Mucosa of rectum (tissue), 2 donors: ENCODE measurements around the gene NMT1.

Experiments used
- H3K27ac ChIP-seq, 2 donors: one replicate each; pipeline ENCODE4 v1.7.0; 2013; ENCODE audit warnings: inconsistent platforms in 2 of 2, low read depth in 2 of 2, low read length in 2 of 2
- H3K27me3 ChIP-seq, 2 donors: one replicate each; pipeline ENCODE4 v1.7.0; 2013; ENCODE audit warnings: low read length in 2 of 2; ENCODE audit not compliant: control insufficient read depth in 2 of 2, insufficient read depth in 2 of 2
- H3K36me3 ChIP-seq, 2 donors: one replicate each; pipeline ENCODE4 v1.7.0; 2013; ENCODE audit warnings: low read length in 2 of 2; ENCODE audit not compliant: control insufficient read depth in 2 of 2, insufficient read depth in 2 of 2
- H3K4me1 ChIP-seq, 2 donors: one replicate each; pipeline ENCODE4 v1.7.0; 2013; ENCODE audit warnings: low read length in 2 of 2, mild to moderate bottlenecking in 1 of 2; ENCODE audit not compliant: control insufficient read depth in 2 of 2, insufficient read depth in 2 of 2
- H3K4me3 ChIP-seq, 2 donors: one replicate each; pipeline ENCODE4 v1.7.0; 2013; ENCODE audit warnings: low read length in 2 of 2
- H3K9ac ChIP-seq, 2 donors: one replicate each; pipeline ENCODE4 v1.7.0; 2013; ENCODE audit warnings: low read length in 2 of 2, low read depth in 1 of 2, mild to moderate bottlenecking in 1 of 2
- H3K9me3 ChIP-seq, 2 donors: one replicate each; pipeline ENCODE4 v1.7.0; 2013; ENCODE audit warnings: low read length in 2 of 2; ENCODE audit not compliant: control insufficient read depth in 2 of 2
- donor health status: healthy.
- donor health status: Normal muscosa, but diverticular disease.

NMT1 gene

DNA sequence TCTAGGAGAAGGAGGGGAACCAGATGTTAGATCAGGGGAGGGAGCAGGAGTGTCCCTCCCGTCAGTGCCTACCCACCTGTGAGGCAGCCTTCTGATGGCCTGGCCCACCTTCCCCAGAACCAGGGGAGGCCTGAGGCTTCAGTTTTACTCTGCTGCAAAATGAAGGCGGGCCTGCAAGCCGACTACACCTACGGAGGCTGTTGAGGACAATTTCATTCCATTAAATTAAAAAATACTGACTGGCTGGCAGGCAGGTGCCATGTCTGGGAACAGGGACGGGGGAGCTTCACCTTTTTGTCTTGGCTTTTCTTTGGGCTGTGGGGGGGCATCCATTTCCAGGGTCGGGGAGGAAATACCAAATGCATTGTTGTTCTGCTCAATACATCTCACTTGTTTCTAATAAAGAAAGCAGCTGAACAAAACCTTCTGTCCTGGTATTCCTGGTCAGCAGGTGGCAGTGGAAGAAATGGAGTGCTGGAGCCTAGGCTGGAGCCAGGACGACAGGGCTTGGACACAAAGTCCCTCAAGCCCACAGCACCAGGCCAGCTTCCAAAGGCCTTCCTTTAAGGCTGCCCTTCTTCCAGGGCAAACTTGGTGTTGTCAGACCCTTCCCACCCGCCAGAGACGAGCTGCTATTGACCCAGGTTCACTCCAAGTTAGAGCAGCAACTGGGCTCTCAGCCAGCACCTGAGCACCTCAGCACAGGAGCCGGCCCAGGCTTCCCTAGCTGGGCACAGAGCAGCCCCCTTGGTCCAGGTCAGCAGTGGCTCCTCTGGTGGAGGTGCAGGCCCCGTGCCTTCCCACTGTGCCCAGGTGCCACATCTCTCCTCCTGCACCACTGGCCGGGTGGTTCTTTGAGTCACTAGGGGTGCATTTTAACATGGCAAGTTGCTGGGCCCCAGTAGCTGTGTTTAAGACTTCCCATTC is 47.7 kb downstream of the NMT1 start:
- H3K9ac ChIP-seq, result no peak overlapping the region
- peaks cover 0 to 3% of the 10 kb centered on the region in 2 donors for H3K4me1 ChIP-seq
- peak overlapping the region in 1 of 2 donors; percentile 9 for H3K27ac ChIP-seq
- peaks cover 37 to 62% of the 10 kb centered on the region in 2 donors for H3K36me3 ChIP-seq
- no peaks in the 10 kb centered on the region for H3K27me3 ChIP-seq
- no peak overlapping the region for H3K4me3 ChIP-seq
- no peaks in the 10 kb centered on the region for H3K9me3 ChIP-seq

DNA sequence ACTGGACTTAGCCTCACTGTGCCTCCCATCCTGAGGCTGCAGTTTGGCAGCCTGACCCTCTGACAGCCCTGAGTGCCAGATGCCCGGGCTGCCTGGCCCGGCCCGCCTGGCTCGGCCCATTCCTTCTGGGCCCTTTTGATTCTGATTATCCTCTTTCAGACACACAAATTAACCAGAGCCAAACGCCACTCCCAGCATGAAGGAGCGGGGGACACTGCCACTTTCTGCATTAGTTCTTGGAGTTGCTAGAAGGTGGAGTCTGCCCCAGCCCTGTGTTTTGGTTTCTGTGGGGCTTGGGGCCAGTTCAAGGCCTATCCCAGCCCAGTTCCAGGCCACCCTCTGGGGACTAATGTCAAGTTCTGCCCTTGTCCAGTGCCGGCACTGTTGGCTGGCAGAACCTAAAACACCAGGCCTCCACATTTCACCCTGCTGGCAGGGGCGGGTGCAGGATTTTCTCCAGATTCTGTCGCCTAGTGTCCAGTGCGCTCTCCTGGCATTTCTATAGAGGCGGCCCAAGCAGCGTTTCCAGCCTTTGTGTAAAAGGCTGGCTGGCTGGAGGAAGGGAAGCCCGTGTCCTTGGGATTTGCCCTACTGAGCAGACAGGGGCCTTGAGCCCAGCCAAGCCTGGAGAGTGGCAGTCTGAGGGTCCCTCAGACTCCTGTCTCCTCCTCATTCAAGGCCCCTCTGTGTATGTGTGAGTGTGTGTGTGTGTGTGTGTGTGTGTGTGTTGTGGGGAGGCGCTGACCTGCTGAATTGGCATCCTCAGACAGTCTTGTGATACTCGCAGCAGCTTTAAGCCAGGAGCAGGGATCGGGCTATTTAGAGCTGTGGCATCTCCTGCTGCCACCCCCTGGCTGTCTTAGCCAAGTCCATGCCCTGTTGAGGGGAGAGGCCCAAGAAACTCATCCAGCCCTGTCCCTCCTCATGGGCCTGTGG is 49.8 kb downstream of the NMT1 start:
- H3K27ac ChIP-seq, result peak overlapping the region in 1 of 2 donors; percentile 32
- H3K9ac ChIP-seq, result no peak overlapping the region
- peaks cover 26 to 48% of the 10 kb centered on the region in 2 donors for H3K36me3 ChIP-seq
- H3K4me3 ChIP-seq, result no peak overlapping the region
- peaks cover 0 to 3% of the 10 kb centered on the region in 2 donors for H3K4me1 ChIP-seq
- no peaks in the 10 kb centered on the region for H3K27me3 ChIP-seq
- no peaks in the 10 kb centered on the region for H3K9me3 ChIP-seq

DNA sequence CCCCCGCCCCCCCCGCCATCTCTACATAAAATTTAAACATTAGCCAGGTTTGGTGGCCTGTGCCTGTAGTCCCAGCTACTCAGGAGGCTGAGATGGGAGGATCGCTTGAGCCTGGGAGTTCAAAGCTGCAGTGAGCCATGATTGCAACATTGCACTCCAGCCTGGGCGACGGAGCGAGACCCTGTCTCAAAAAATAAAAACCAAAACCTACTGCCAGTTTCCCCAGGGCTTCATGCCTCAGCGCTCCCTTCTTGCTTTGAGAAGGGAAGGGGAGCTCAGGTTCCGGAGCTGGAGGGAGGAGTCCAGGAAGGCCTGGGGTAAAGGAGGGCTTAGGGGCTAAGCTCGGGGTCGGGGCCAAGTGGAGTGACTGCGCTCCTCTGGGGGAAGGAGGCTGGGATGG is 50.7 kb downstream of the NMT1 start:
- Histone ChIP-seq H3K27me3 (no peaks in the 10 kb centered on the region), H3K4me3 (no peak overlapping the region), H3K27ac (no peak overlapping the region), H3K9ac (no peak overlapping the region), H3K36me3 (peaks cover 22 to 47% of the 10 kb centered on the region in 2 donors), H3K4me1 (peaks cover 0 to 3% of the 10 kb centered on the region in 2 donors), H3K9me3 (no peaks in the 10 kb centered on the region)

DNA sequence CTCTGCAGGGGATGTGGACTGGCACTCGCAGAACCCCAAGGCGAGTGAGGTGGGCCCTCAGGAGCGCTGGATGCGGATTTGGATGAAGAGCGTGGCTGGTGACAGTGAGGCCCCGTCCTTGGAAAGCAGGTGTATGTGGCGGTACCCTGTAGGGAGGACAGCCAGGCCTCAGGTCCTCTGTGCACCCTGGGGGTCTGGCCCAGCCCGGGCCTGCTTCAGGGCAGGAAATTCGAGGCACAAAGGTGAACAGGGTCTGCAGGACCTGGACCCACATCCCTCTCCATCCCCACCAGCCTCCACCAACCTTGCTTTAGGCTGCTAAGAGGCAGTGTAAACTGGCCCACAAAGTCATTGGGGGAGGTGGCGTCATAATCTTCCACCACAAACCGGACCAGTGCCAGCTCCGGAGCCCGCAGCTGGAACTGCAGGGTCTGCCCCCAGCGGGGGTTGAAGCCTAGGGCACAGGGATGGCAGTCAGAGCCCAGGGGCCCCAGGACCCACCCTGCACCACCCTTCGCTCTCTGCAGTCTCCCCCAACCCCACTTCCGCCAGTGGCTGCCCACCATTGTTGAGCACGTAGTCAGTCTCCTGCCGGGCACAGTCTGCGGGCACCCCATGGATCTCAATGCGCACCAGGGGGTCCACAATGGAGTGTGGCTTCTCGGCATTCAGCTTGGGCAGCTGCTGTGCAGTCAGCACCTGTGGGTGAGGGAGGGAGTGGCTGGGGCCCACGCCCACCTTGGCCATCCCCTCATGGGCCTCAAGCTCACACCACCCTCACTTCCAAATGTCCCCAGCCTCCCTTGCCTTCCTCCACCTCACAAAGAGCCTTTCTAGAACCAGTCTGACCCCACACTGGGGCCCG is 51.7 kb downstream of the NMT1 start:
- H3K9ac ChIP-seq, result no peak overlapping the region
- H3K27ac ChIP-seq, result no peak overlapping the region
- H3K27me3 ChIP-seq, result no peaks in the 10 kb centered on the region
- H3K36me3 ChIP-seq, result peaks cover 21 to 44% of the 10 kb centered on the region in 2 donors
- H3K9me3 ChIP-seq, result no peaks in the 10 kb centered on the region
- H3K4me3 ChIP-seq, result no peak overlapping the region
- H3K4me1 ChIP-seq, result peaks cover 0 to 3% of the 10 kb centered on the region in 2 donors

DNA sequence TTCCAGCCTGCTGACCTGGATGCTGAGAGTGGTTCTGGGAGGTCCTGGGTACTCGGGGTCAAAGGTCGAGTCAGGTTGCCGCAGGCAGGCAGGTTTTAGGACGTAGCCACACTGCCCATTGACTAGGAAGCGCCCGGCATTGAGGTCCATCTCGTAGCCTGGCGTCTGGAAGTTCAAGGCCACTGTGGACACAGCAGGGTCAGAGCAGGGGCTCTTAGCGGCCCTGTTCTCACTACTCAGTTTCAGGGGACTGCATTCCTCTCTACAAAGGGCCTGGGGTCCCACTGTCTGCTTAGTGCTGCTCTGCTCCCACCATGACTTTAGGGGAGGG is 52.3 kb downstream of the NMT1 start:
- no peaks in the 10 kb centered on the region for H3K9me3 ChIP-seq
- no peak overlapping the region for H3K4me3 ChIP-seq
- H3K4me1 ChIP-seq, result peaks cover 0 to 3% of the 10 kb centered on the region in 2 donors
- H3K27ac ChIP-seq, result no peak overlapping the region
- H3K36me3 ChIP-seq, result peaks cover 27 to 42% of the 10 kb centered on the region in 2 donors
- H3K27me3 ChIP-seq, result no peaks in the 10 kb centered on the region
- no peak overlapping the region for H3K9ac ChIP-seq

DNA sequence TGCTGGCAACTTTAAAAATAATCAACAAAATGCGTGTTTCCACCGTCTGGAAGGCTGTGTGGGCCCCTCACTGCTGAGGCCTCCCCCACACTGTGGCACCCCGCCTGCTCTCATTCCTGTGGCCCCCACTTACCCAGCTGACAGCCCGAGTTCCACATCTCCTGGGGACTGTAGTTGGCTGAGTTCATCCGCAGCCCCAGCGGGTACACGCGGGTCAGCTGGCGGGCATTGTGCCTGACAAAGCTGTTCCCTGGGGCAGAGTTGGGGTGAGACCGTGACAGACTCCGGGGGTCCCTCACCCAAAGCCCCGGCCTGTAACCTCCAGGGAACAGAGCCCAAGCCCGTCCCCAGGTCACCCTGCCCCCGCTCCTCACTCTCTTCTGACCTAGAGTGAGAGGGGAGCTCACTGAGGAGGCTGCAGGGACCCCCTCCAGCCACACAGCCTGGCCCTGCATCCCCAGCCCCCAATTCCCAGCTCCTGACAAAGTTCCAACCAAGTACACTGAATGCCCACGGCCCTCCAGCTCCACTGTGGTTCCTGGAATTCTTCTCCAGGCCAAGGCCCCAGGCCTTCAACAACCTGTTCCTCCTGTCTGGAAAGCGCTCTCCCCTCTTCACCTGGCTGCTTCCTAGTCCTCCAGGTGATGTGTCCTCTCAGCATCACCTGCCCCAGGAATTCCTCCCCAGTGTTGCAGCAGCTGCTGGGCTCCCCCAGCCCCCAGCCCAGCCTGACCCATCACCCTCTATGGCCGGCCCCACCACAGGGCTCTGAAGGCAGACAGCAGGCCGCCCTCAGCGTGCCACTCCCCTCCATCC is 53.2 kb downstream of the NMT1 start:
- Histone ChIP-seq H3K36me3 (peaks cover 33 to 41% of the 10 kb centered on the region in 2 donors), H3K4me1 (peaks cover 0 to 3% of the 10 kb centered on the region in 2 donors), H3K27ac (no peak overlapping the region), H3K27me3 (no peaks in the 10 kb centered on the region), H3K9me3 (no peaks in the 10 kb centered on the region), H3K4me3 (no peak overlapping the region), H3K9ac (no peak overlapping the region)

DNA sequence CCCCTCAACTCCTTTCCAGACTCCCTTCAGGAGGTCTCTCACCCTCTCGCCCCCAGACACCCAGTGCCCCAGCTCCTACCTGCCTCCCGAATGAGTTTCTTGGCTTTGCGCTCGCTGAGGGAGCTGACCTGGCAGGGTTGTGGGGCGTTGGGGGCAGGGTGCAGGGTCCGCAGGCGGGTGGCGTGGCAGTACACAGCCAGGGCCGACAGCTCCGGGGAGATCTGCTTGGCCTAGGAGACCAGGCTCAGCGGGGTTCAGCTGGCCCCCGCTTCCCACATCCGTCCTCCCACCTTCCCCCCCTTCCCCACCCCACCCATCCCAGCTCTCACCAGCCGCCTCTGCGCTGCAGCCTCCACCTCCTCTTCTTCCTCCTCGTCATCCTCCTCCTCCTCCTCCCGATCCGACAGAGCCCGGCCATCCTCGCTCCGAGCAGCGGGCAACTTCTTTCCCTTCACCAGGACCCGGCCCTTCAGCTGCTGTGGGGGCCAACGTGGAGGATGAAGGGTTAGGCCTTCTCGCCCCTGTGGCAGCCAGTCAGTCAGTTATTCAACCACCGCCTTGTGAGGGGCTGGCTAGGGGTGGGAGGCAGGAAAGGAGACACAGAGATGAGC is 54.0 kb downstream of the NMT1 start:
- no peak overlapping the region for H3K9ac ChIP-seq
- no peaks in the 10 kb centered on the region for H3K27me3 ChIP-seq
- no peak overlapping the region for H3K4me3 ChIP-seq
- H3K4me1 ChIP-seq, result peaks cover 0 to 3% of the 10 kb centered on the region in 2 donors
- no peak overlapping the region for H3K27ac ChIP-seq
- H3K9me3 ChIP-seq, result no peaks in the 10 kb centered on the region
- H3K36me3 ChIP-seq, result peaks cover 39 to 46% of the 10 kb centered on the region in 2 donors

DNA sequence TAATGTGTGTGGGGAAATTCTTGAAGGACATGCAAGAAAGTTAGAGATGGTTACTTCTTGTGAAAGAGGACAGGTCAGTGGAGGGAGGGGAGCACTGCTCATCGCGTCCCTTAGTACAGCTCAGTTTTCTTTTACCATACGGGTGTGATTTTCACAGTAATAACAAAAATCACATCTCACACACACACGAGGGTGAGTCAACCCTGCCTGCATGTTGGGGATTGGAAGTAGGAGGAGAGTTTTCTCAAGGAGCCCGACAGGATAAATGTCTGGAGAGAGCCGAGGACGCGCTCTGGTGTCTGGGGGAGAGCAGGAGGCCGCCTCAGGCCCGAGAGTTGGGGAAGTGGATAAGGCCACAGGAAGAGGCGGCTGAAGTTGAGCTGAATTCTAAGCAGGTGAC is 54.8 kb downstream of the NMT1 start:
- no peak overlapping the region for H3K27ac ChIP-seq
- H3K4me1 ChIP-seq, result peaks cover 0 to 3% of the 10 kb centered on the region in 2 donors
- no peaks in the 10 kb centered on the region for H3K9me3 ChIP-seq
- peaks cover 40 to 46% of the 10 kb centered on the region in 2 donors for H3K36me3 ChIP-seq
- H3K4me3 ChIP-seq, result no peak overlapping the region
- no peaks in the 10 kb centered on the region for H3K27me3 ChIP-seq
- H3K9ac ChIP-seq, result no peak overlapping the region
